NCI-H524 treated with DMSO at 0.1 percent for 48 hours (cell line): Measurements from ENCODE around the gene MRPS11.
"Not testable (repeated sequence)": the region's sequence is repeated elsewhere in the genome, so short reads cannot be mapped to it uniquely, and the experiment has no call there.

ENCODE experiments used
- DNase-seq: peaks from one replicate; lab custom pipeline; 2025; lab: John Stamatoyannopoulos, UW

Gene MRPS11

DNA sequence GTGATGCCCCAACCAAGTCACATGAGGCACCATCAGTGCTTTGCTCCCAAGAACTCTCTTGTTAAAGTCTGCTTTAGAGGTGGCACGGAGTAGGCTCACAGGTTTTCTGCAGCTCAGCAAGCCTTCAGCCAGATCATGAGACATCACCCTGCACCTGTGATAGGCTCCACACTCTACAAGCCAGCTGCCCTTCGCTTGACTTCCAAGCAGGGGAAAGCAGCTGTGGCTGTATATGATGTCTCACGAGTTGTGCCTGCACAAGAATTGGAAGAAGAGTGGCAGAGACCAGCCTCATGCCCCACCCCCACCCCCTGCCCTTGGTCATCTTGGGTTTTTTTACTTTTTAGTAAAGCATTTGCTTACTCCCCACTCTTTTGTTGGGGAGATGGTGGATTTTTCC, 22.5 kb downstream of the MRPS11 start:
- DNase-seq = no peak

DNA sequence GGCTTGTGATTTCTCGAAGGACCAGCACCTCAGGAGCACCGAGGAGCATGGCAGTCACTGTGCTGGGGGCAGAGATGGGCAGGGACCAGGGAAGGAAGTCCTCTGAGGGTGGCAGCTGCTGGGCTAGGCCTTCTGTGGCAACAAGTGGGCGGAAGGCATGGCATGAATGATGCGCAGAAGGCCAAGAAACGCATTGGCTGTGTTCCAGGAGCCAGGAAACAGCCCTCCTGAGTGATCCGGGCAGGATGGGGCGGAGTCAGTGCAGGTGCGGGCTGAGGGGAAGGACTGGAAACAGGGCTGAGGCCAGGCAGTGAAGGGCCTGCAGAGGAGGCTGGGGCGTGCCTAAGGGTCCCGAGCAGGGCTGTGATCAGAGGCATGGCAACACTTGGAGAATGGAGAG, 23.6 kb downstream of the MRPS11 start:
- no peak for DNase-seq

DNA sequence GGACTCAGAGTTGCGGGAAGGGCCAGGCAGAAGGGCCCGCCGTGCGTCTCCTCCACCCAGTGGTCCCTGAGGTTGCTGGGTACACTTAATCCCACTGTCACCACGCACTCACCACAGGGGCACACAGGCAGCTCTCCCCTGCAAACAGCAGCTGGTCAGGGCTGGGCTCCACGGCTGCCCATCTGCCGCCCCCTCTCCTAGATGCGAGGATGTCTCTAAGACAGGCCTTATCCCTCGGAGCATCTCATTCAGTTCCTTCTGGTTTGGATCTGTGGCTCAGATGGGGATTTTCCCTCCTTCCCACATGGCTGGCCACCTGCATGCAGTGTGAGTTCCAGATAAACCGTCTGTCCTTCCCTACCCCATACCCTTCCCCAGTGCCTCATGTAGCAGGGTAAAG, 26.3 kb downstream of the MRPS11 start:
- DNase-seq = peak; percentile 99

- no peak for DNase-seq
Observed at GRCh38 chr15:88497109-88497765, 29.7 kb downstream of the MRPS11 start.

GRCh38 chr15:88498996-88499395, 31.5 kb downstream of the MRPS11 start:
- peak; percentile 99 for DNase-seq

DNA sequence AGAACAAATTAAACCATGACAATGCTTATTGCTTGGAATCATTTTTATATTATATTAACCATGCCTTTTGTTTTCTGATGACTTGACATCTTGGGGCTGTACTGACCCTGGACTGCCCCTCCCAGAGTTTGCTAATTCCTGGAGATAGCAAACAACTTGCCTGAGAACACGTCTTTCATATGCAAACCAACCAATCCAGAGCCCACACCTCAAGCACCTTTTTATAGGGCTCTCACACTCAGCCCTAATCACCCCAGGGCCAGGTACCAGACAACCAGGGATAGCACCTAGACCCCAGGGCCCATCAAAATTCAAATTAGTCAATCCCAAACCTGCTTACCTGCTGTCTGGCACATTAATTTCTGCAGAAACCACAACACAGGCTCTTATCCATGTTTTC, 36.9 kb downstream of the MRPS11 start:
- no peak for DNase-seq

DNA sequence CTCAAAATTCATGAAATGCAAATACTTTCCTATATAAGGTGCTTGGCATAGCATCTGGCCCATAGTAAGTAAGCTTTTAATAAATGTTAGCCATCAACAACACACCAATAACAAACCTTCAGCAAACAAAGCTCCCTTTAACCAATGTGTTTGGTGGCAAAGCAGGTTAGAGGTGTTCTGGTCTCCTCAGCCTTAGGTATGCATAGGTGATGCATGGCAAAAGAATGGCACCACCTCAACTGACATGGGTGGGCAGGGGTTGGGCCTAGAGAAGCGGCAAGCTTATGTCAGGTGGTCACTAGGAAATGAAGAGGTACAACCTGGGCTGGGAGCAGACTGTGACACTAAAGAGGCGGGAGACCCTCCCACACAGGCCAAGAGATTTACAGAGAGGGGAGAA, 38.2 kb downstream of the MRPS11 start:
- DNase-seq = no peak

DNA sequence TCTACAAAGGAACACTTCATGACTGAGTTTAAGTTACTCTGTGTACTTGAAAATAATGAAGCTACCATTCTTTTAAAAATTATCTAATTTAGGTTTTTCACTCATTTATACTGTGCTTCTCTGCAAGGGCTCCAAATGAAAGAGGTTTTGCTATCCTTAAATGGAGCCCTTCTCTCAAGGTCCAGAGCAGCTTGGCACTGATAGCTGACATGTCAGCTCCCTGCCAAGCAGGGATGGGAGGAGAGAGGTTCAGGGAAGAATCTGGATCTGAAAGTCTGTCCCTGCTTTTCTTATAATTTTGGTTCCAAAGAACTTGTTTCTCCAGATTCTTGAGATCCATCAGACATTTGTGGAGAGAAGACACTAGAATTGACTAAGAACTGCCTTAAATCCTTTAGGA, 39.1 kb downstream of the MRPS11 start:
- DNase-seq = no peak

DNA sequence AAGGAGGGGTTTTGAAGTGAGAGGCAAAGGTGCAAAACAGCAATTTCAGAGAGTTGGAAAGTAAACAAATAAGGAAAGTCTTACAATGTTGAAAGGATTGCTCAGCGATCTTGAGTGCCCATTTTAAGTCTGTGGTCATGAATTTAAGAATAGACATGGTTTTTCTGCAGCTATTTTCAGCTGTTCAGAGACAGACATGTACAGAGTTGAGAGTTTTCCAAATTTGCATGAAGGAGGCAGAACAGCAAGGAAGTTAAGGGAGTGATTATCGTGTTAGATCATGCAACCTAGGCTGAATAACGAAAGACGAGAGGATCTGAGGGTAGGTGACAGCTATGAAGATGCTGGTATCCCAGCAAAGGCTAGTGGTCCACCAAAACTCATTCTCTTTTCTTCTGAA, 41.8 kb downstream of the MRPS11 start:
- DNase-seq = no peak

DNA sequence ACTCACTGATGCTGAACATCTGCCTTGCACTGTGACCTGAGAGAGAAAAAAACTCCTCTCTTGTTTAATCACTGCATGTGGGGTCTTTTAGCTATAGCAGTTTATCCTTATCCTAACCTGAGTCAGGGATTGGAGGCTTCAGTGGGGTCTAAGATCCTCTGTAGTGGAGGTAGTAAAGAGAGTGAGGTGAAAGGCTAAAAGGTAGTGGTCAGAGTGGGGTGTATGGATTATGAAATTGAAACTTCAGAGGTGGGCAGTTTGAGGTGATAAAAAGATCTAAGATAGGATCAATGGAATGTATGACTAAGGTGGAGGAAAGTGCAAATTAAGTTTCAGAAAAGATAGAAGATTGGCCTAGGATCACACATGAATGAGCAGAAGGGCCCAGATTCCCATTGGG, 42.5 kb downstream of the MRPS11 start:
- DNase-seq = no peak

GRCh38 chr15:88511161-88511560, 43.7 kb downstream of the MRPS11 start:
- DNase-seq = no peak

- peak; percentile 91 for DNase-seq
Observed at GRCh38 chr15:88512078-88512477, 44.6 kb downstream of the MRPS11 start.

DNA sequence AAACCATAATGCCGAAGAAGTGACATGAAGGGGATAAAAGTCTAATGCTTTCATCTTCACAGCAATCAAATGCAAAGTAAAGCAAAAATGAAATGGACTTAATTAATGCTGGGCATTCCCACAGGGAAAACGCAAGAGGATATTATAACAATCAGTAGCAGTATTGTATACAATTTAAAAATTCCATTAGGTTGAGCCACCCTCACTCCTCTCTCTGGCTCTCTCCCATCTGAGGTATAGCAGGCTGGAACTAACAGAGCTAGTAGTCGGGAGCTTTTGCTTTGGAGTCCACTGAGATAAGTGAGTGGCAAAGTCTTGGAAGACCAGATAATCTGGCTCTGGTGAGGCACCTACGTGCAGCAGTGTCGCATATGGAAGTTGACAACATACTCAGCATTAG, 45.1 kb downstream of the MRPS11 start:
- DNase-seq = no peak

DNA sequence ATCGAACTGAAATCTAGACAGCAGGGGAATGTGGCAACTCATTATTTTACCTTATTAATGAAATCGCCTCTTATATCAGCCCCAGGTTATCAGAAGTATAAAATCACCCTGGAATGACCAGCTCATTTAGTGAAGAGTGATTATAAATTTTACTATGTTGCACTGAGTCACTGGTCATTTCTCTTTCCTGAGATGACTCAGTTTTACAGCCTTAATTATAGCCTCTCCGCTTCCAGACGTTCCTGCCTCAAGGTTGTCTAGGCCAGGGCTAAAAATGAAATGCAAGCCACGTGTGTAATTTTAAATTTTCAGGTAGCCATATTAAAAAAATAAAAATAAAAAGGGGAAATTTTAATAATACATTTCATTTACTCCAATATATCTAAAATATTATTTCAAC, 45.7 kb downstream of the MRPS11 start:
- no peak for DNase-seq

- no peak for DNase-seq
Observed at GRCh38 chr15:88518903-88519302, 51.4 kb downstream of the MRPS11 start.

- DNase-seq = not testable (repeated sequence)
Observed at GRCh38 chr15:88524094-88524493, 56.6 kb downstream of the MRPS11 start.

- no peak for DNase-seq
Observed at GRCh38 chr15:88525418-88525817, 57.9 kb downstream of the MRPS11 start.

DNA sequence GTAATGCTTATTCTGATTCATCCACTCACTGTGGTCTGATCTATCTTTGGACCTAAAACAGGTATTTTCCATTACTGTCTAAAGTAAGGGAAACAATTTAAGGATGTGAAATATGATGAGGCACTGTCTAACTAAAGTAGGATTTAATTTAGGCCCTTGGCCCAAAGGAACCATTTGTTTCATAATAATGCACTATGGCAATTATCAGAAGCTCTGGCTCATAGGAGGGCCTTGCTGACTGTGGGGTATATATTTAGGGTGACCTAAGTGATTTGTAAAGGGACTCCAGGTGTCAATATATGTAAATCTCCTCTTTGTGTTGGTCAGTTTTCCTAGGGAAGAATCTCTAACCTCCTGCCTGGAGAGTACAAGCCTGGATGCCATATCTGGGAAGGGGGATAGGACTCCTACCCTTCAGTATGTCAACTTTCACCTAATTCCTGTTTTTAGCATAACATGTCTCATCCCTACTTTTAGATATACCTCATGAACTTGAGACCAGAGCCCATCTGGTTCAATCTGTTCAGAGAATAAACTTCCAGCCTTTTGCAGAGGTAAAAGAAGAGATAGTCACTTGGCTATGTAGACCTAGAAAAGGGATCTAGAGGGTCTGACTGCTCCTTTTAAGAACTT, 58.9 kb downstream of the MRPS11 start:
- DNase-seq = no peak

GRCh38 chr15:88529021-88529630, 61.6 kb downstream of the MRPS11 start:
- DNase-seq = no peak
